HG03039 (cell line): ENCODE results near the gene KRT38.
"Not testable (repeated sequence)": the region's sequence is repeated elsewhere in the genome, so short reads cannot be mapped to it uniquely, and the experiment has no call there.

Experiments
- ATAC-seq: cut with Tn5 transposase; IDR thresholded peaks from one replicate; pipeline ENCODE4 v1.9.1; 2021; ENCODE audit warnings: mild to moderate bottlenecking, moderate library complexity; ENCODE audit not compliant: unreplicated experiment

KRT38 gene

GRCh38 chr17:41424111-41424635 lies 16.6 kb downstream of the KRT38 start, which contains the start of gene KRT37:
KRT37 (minus strand) TSS chr17:41424585; CDS start chr17:41424523, 62 bp downstream.
- ATAC-seq = no peak

GRCh38 chr17:41422586-41422985 lies 18.2 kb downstream of the KRT38 start:
- ATAC-seq = not testable (repeated sequence)

- no peak for ATAC-seq
These were observed 19.2 kb downstream of the KRT38 start for GRCh38 chr17:41421617-41422016.

- ATAC-seq = no peak
These were observed 19.7 kb downstream of the KRT38 start for GRCh38 chr17:41421116-41421515.

- ATAC-seq = no peak
These were observed 20.6 kb downstream of the KRT38 start for GRCh38 chr17:41420134-41420533.

GRCh38 chr17:41419716-41420115 lies 21.1 kb downstream of the KRT38 start:
- ATAC-seq = no peak

- no peak for ATAC-seq
These were observed 22.5 kb downstream of the KRT38 start for GRCh38 chr17:41418116-41418860.

- ATAC-seq = no peak
These were observed 23.2 kb downstream of the KRT38 start for GRCh38 chr17:41417576-41418015.

- ATAC-seq = no peak
These were observed 23.7 kb downstream of the KRT38 start for GRCh38 chr17:41417127-41417526.

- no peak for ATAC-seq
These were observed 24.3 kb downstream of the KRT38 start for GRCh38 chr17:41416479-41416878.

GRCh38 chr17:41415833-41416335 lies 24.9 kb downstream of the KRT38 start:
- ATAC-seq = no peak

- no peak for ATAC-seq
These were observed 25.4 kb downstream of the KRT38 start for GRCh38 chr17:41415411-41415810.

GRCh38 chr17:41413982-41414381 lies 26.8 kb downstream of the KRT38 start:
- no peak for ATAC-seq

- ATAC-seq = no peak
These were observed 27.3 kb downstream of the KRT38 start for GRCh38 chr17:41413353-41413957.

- ATAC-seq = no peak
These were observed 29.5 kb downstream of the KRT38 start for GRCh38 chr17:41411072-41411840.

GRCh38 chr17:41407226-41407625 lies 33.6 kb downstream of the KRT38 start:
- no peak for ATAC-seq

GRCh38 chr17:41406205-41406604 lies 34.6 kb downstream of the KRT38 start:
- ATAC-seq = no peak

GRCh38 chr17:41404024-41404671 lies 36.6 kb downstream of the KRT38 start:
- no peak for ATAC-seq

GRCh38 chr17:41403404-41404023 lies 37.3 kb downstream of the KRT38 start:
- no peak for ATAC-seq

- no peak for ATAC-seq
These were observed 38.6 kb downstream of the KRT38 start for GRCh38 chr17:41402161-41402560.
